ENCODE data around the gene VPS37B. TPM values are rescaled to one million over a fixed set of nuclear protein-coding genes. Genes with fewer than 3 reads are reported as not detected.
"Not testable (repeated sequence)": the region's sequence is repeated elsewhere in the genome, so short reads cannot be mapped to it uniquely, and the experiment has no call there.

Gene VPS37B
- total RNA-seq, 2 experiments from 2014 or later, result 17.8 to 18.4 TPM

GRCh38 chr12:122920687-122921086 is 24.8 kb upstream of the VPS37B start:
- POLR2A ChIA-PET, result no interaction called here
- intact Hi-C loops (cut with micrococcal nuclease), result no loop called here
- Mint-ChIP-seq H3K4me1 (ENCODE audit: low read depth) (peaks cover 2% of the 10 kb centered on the region), H3K27me3 (no peaks in the 10 kb centered on the region), H3K4me3 (no peak overlapping the region), H3K36me3 (ENCODE audit: low read depth) (no peaks in the 10 kb centered on the region), H3K27ac (no peak overlapping the region), H3K9me3 (no peaks in the 10 kb centered on the region)
- ATAC-seq (no peak), DNase-seq (no peak)
- TF ChIP-seq, protein P1, sequence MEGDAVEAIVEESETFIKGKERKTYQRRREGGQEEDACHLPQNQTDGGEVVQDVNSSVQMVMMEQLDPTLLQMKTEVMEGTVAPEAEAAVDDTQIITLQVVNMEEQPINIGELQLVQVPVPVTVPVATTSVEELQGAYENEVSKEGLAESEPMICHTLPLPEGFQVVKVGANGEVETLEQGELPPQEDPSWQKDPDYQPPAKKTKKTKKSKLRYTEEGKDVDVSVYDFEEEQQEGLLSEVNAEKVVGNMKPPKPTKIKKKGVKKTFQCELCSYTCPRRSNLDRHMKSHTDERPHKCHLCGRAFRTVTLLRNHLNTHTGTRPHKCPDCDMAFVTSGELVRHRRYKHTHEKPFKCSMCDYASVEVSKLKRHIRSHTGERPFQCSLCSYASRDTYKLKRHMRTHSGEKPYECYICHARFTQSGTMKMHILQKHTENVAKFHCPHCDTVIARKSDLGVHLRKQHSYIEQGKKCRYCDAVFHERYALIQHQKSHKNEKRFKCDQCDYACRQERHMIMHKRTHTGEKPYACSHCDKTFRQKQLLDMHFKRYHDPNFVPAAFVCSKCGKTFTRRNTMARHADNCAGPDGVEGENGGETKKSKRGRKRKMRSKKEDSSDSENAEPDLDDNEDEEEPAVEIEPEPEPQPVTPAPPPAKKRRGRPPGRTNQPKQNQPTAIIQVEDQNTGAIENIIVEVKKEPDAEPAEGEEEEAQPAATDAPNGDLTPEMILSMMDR (IDR thresholded peaks at IDR 0.05), result no peak
- CTCF ChIA-PET, result interaction anchor here (1.4 kb wide), 1 partner anchor 60 kb away, joined by 5 read pairs; no protein-coding TSS in a partner anchor

GRCh38 chr12:122918827-122919226 is 22.9 kb upstream of the VPS37B start:
- TF ChIP-seq, protein P1 (IDR thresholded peaks at IDR 0.05), result no peak
- CTCF ChIA-PET, result no interaction called here
- intact Hi-C loops (cut with micrococcal nuclease), result no loop called here
- ATAC-seq (no peak), DNase-seq (no peak)
- Mint-ChIP-seq H3K27me3 (no peaks in the 10 kb centered on the region), H3K36me3 (ENCODE audit: low read depth) (no peaks in the 10 kb centered on the region), H3K9me3 (no peaks in the 10 kb centered on the region), H3K4me1 (ENCODE audit: low read depth) (peaks cover 2% of the 10 kb centered on the region), H3K27ac (no peak overlapping the region), H3K4me3 (no peak overlapping the region)
- POLR2A ChIA-PET, result no interaction called here

- ChIA-PET CTCF (no interaction called here), POLR2A (no interaction called here)
- H3K4me1 Mint-ChIP-seq (ENCODE audit: low read depth), result peaks cover 2% of the 10 kb centered on the region
- no peak overlapping the region for H3K4me3 Mint-ChIP-seq
- no peak overlapping the region for H3K27ac Mint-ChIP-seq
- TF ChIP-seq, protein P1 (IDR thresholded peaks at IDR 0.05), result no peak
- H3K9me3 Mint-ChIP-seq, result no peaks in the 10 kb centered on the region
- no peaks in the 10 kb centered on the region for H3K27me3 Mint-ChIP-seq
- DNase-seq, result no peak
- H3K36me3 Mint-ChIP-seq (ENCODE audit: low read depth), result no peaks in the 10 kb centered on the region
- intact Hi-C loops (cut with micrococcal nuclease), result no loop called here
- ATAC-seq, result no peak
Measured at GRCh38 chr12:122917507-122918121, 21.7 kb upstream of the VPS37B start.

DNA sequence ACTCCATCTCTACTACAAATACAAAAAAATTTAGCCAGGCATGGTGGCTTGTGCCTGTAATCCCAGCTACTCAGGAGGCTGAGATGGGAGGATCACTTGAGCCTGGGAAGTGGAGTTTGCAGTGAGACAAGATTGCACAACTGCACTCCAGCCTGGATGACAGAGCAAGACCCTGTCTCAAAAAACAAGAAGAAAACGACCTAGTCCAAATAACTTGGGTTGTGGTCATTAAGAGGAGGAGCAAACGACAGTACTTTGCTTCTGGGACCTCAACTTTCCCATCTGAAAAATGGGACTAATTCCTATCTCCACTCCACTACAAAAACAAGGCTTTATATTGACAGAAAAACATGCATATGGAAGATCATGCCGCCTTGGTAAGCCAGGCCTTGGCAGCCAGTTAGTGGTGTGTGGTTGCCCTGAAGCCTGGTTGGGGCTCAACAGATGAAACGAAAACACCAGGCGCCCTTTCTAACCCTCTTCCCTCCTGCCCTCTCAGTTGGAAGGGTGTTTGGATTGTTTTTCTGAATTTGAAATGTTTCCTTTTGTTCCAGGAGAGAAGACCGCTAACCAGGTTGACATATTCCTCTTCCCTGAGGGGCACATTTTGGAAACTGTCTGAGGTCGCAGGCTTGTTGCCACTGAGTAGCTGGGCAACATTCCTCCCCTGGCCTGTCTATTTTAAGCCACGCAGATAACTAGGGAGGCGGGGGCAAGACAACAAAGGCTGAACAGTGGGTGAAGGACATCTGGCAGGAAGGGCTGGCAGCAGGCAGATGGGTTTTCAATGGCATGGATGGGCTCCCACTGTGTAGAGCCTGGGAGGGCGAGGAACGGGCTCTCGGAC is 13.7 kb upstream of the VPS37B start:
- Mint-ChIP-seq H3K36me3 (ENCODE audit: low read depth) (no peaks in the 10 kb centered on the region), H3K9me3 (no peaks in the 10 kb centered on the region), H3K4me1 (ENCODE audit: low read depth) (no peaks in the 10 kb centered on the region), H3K27me3 (no peaks in the 10 kb centered on the region), H3K4me3 (no peak overlapping the region), H3K27ac (no peak overlapping the region)
- CTCF ChIA-PET, result interaction anchor here (0.8 kb wide), 1 partner anchor 38 kb away, joined by 3 read pairs; no protein-coding TSS in a partner anchor
- no peak for ATAC-seq
- DNase-seq, result no peak
- TF ChIP-seq, protein P1 (IDR thresholded peaks at IDR 0.05), result no peak
- POLR2A ChIA-PET, result interaction anchor here (1.4 kb wide), 1 partner anchor 25 kb away, joined by 3 read pairs; no protein-coding TSS in a partner anchor
- intact Hi-C loops (cut with micrococcal nuclease), result no loop called here

DNA sequence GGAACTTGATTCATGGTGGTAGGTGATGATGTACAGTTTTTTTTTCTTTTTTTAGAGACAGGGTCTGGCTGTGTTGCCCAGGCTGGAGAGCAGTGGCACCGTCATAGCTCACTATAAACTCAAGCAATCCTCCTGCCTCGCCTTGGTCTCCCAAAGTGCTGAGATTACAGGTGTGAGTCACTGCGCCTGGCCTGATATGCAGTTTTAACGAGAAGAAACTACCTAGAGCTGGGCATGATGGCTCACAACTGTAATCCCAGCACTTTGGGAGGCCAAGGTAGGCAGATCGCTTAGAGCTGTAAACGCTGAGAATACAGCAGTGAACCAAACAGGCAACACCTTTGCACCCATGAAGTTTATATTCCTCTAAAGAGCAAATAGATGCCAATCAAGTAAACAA is 13.0 kb upstream of the VPS37B start:
- Mint-ChIP-seq H3K4me3 (no peak overlapping the region), H3K4me1 (ENCODE audit: low read depth) (no peaks in the 10 kb centered on the region), H3K27me3 (no peaks in the 10 kb centered on the region), H3K9me3 (no peaks in the 10 kb centered on the region), H3K36me3 (ENCODE audit: low read depth) (no peaks in the 10 kb centered on the region), H3K27ac (no peak overlapping the region)
- ChIA-PET CTCF (interaction anchor here (0.6 to 0.8 kb wide), 2 partner anchors 38 to 44 kb away, joined by 3 read pairs; no protein-coding TSS in a partner anchor), POLR2A (interaction anchor here (0.8 to 1.4 kb wide), 2 partner anchors 25 to 57 kb away, joined by 3 to 4 read pairs; partner anchors contain the start of gene ABCB9)
- TF ChIP-seq, protein P1 (IDR thresholded peaks at IDR 0.05), result no peak
- intact Hi-C loops (cut with micrococcal nuclease), result no loop called here
- ATAC-seq, result no peak
- DNase-seq, result no peak

DNA sequence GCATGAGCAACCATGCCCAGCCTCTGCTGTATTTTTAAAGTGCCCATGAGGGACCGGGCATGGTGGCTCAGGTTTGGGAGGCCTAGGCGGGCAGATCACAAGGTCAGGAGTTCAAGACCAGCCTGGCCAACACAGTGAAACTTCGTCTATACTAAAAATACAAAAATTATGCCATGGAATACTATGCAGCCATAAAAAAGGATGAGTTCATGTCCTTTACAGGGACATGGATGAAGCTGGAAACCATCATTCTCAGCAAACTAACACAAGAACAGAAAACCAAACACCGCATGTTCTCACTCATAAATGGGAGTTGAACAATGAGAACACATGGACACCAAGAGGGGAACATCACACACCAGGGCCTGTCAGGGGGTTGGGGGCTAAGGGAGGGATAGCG is 9.3 kb upstream of the VPS37B start:
- H3K9me3 Mint-ChIP-seq; H3K36me3 Mint-ChIP-seq (ENCODE audit: low read depth); H3K27me3 Mint-ChIP-seq; H3K27ac Mint-ChIP-seq; CTCF ChIA-PET; intact Hi-C loops (cut with micrococcal nuclease); POLR2A ChIA-PET; DNase-seq; H3K4me3 Mint-ChIP-seq; ATAC-seq: not testable (repeated sequence)
- peaks cover 14% of the 10 kb centered on the region for H3K4me1 Mint-ChIP-seq (ENCODE audit: low read depth)

Data from activated CD8-positive, alpha-beta T cell treated with anti-CD3 and anti-CD28 coated beads for 36 hours (primary cell).